IPS-NIHi7 (cell line): ENCODE results near the gene AMMECR1.
"Not testable (repeated sequence)": the region's sequence is repeated elsewhere in the genome, so short reads cannot be mapped to it uniquely, and the experiment has no call there.

Source experiments
- DNase-seq: peaks from one replicate; pipeline ENCODE4 v3.0.0; 2012; ENCODE audit warnings: mixed read lengths; ENCODE audit errors: extremely low spot score

Gene AMMECR1

GRCh38 chrX:110171442-110171841 lies 146.4 kb downstream of the AMMECR1 start:
- DNase-seq: no peak

DNA sequence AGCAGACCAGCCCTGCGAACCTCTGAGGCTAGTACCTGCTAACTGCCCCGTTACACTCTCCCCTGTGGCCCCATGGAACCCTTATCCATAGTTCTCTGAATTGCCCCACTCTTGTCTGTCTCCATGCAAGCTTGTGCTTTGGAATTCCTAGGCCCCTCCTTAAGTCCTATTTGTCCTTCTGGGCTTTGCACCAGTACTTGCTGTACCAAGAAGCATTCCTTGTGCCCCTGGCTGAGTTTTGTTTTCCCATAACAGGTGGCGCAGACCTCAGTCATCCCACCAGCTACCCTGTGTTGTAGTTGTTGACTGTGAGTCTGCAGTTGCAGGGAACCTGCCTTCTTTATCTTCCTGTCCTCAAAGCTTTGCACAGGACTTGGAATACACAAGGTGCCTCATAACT lies 147.9 kb downstream of the AMMECR1 start:
- no peak for DNase-seq

GRCh38 chrX:110168585-110168984 lies 149.3 kb downstream of the AMMECR1 start:
- DNase-seq: no peak

DNA sequence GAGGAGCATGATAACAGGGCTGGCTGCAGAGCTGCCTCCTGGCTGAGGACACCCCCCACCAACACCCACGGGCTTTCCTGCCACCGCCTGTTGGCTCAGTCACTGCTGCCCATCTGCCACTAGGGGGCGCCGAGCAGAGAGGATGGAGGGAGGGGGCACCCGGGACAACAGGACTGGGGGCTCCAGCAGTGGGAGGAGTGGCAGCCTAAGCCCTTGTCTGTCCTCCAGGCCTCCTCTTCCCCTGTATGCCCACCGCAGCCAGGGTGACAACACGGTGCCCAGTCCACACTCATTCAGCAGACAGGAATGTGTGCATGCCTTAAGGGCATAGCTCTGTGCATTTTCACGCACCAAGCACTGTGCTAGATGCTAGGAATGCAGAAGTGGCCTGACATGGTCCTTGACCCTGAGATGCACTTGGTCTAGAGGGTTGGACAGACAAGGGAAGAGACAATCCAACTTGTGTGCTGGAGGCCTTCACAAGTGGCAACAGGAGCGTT lies 149.9 kb downstream of the AMMECR1 start:
- DNase-seq: peak; percentile 92

GRCh38 chrX:110163488-110163887 lies 154.4 kb downstream of the AMMECR1 start:
- DNase-seq: no peak

GRCh38 chrX:110162867-110163266 lies 155.0 kb downstream of the AMMECR1 start:
- DNase-seq: no peak

- DNase-seq: no peak
Measured at GRCh38 chrX:110162131-110162530, 155.8 kb downstream of the AMMECR1 start.

DNA sequence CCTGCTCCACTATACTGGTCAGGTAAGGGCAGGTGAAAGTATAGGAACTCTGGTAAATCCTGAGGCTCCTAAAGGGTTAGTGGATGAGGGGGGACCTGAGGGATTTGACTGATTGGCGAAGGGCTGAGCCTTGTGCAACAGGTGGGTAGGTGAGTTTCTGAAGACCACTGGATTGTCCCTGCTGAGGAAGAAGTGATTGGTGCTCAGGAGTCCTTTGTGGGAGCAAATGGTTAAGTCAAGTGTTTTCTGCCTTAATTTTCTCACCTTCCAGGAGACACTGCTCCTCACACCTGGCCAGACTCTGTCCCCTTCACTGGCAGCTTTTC lies 156.6 kb downstream of the AMMECR1 start:
- DNase-seq: no peak

DNA sequence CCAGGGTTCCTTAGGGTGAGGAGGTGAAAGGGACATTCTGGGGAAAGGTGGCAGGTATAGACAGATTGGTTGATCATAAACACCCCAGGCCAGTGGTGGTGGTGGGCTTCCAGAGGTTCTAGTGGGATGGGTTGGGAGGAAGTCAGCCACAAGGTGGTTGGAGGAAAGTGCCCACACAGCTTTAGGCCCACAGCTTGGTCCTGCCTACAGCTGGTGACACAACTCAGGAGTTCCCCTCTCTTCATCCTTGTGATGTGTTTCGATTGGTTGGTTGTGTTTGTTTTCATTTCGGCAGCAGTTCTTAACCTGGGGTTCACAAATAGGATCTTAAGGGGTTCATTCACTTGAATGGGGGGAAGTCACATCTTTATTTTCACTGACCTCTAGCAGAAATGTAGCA lies 158.0 kb downstream of the AMMECR1 start:
- no peak for DNase-seq

GRCh38 chrX:110159235-110159634 lies 158.7 kb downstream of the AMMECR1 start:
- DNase-seq: no peak

GRCh38 chrX:110157444-110157843 lies 160.4 kb downstream of the AMMECR1 start:
- no peak for DNase-seq

GRCh38 chrX:110156167-110156754 lies 161.6 kb downstream of the AMMECR1 start:
- DNase-seq: no peak

- DNase-seq: no peak
Measured at GRCh38 chrX:110155759-110156158, 162.1 kb downstream of the AMMECR1 start.

DNA sequence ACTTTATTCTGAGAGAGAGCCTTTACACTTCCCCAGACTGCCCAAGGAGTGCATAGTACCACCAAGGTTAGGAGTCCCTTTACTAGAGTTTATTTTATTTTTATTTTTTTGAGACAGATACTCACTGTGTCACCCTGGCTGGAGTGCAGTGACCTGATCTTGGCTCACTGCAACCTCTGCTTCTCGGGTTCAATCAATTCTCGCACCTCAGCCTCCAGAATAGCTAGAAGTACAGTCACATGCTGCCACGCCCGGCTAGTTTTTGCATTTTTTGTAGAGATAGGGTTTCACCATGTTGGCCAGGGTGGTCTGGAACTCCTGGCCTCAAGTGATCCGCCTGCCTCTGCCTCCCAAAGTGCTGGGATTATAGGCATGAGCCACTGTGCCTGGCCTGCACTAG lies 163.6 kb downstream of the AMMECR1 start:
- DNase-seq: not testable (repeated sequence)

GRCh38 chrX:110153896-110154295 lies 164.0 kb downstream of the AMMECR1 start:
- no peak for DNase-seq

DNA sequence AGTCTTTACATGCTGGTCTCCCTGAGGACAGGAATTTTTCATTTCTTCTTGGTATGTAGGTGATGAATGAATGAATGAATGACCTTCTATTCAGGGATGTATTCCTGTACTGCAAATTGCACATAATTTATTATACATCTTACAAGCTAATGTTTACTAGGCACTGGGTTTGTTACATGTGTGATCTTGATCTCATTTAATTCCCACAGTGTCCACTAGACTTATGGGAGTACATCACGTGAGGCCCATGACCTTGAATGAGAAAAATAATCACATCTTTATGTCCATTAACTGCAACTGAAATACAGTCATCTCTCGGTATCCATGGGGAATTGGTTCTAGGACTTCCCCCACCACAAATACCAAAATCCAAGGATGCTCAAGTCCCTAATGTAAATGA lies 164.6 kb downstream of the AMMECR1 start:
- no peak for DNase-seq

DNA sequence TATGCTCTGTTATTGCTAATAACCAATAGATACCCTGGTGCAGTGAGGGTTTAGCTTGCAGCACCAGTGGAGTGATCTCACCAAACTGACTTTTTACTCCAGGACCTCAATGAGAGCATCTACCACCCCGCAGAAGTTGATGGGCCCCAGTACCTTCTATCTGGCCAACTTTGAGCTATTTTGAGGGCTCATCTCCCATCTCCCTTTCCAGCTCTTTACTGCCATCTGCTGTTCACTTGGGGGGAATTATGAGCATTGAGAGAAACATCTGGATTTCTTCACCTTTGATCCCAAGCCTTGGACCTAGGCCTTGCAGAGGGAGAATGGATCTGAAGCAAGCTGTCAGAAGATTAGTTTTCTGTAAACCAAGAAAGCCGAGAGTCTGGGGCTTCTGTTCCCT lies 171.4 kb downstream of the AMMECR1 start:
- DNase-seq: peak; percentile 78

- peak; percentile 44 for DNase-seq
Measured at GRCh38 chrX:110145854-110146253, 172.0 kb downstream of the AMMECR1 start.

- no peak for DNase-seq
Measured at GRCh38 chrX:110145311-110145710, 172.6 kb downstream of the AMMECR1 start.
